Activated naive CD4-positive, alpha-beta T cell treated with anti-CD3 and anti-CD28 coated beads, Interleukin-2, amount 50 U/mL, for 24 hours (primary cell): ENCODE data around the gene ASCL5.

Experiments
- H3K27ac Mint-ChIP-seq: one replicate; pipeline ENCODE4 v1.8.0; 2021; ENCODE audit warnings: mild to moderate bottlenecking, mixed read lengths
- H3K27me3 Mint-ChIP-seq: one replicate; pipeline ENCODE4 v1.8.0; 2021; ENCODE audit warnings: mixed read lengths
- H3K36me3 Mint-ChIP-seq: one replicate; pipeline ENCODE4 v1.8.0; 2021; ENCODE audit warnings: mixed read lengths
- H3K4me1 Mint-ChIP-seq: one replicate; pipeline ENCODE4 v1.8.0; 2021; ENCODE audit warnings: mixed read lengths
- H3K4me3 Mint-ChIP-seq: one replicate; pipeline ENCODE4 v1.8.0; 2021; ENCODE audit warnings: mild to moderate bottlenecking, mixed read lengths
- H3K9me3 Mint-ChIP-seq: one replicate; pipeline ENCODE4 v1.8.0; 2021; ENCODE audit warnings: mixed read lengths

Gene ASCL5

DNA sequence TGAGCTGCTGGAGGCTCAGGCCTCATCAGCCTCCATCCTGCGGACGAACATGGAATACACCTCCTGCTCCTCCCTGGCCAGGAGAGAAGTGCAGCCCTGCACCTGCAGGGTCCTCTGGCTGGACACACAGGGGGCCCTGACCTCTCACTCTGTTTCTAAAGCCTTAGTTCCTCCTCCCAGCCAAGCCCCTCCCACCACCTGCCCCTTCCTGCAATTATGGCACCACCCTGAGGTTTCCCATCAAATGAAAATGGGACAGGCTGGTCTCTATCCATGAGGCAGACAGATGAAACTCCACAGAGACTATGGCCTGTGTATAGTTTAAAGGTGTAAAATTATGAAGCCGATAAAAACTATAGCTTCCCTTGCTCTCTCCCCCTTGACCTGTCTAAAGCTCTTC is 57.3 kb downstream of the ASCL5 start:
- H3K27me3 Mint-ChIP-seq = no peaks in the 10 kb centered on the region
- H3K27ac Mint-ChIP-seq = no peak overlapping the region
- peaks cover 5% of the 10 kb centered on the region for H3K4me1 Mint-ChIP-seq
- H3K9me3 Mint-ChIP-seq = no peaks in the 10 kb centered on the region
- no peaks in the 10 kb centered on the region for H3K36me3 Mint-ChIP-seq
- no peak overlapping the region for H3K4me3 Mint-ChIP-seq

DNA sequence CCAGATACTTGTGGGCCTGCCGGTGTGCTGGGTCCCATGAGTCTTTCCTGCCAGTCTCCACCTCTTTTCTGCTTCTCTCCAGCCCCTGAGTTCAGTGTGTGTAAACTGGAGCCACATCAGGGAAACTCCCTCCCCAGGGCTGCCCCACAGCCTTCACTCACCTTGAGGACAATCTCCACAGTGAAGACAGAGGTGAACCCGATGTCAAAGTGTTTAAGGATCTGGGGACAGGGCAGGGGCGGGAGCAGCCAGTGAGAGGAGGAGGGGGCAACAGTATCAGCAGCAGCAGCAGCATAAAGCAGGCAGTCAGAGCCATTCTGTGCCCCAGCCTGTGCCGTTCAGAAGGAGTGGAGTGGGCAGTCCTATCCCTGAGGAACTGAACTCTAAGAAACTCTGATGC is 58.0 kb downstream of the ASCL5 start:
- Mint-ChIP-seq H3K36me3 (no peaks in the 10 kb centered on the region), H3K9me3 (no peaks in the 10 kb centered on the region)

DNA sequence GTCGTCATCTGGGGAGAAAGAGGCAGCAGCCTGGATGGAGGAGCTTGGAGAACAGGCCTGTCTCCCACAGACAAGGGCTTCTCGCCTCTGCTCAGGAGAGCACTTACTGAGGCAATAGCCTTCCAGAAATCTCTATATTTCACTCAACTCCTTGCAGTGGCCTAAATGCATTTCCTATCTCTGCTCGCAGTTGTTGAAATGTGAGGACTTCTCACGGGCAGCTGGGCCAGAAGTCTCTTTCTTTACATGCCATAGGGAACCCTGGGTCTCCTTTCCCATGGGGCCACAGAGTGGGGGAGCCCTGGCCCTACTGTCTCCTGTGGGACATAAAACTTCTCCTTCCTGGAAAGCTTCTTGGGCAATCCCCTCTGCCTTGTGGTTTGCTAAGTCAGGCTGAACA is 60.0 kb downstream of the ASCL5 start:
- no peak overlapping the region for H3K4me3 Mint-ChIP-seq
- no peaks in the 10 kb centered on the region for H3K9me3 Mint-ChIP-seq
- H3K27ac Mint-ChIP-seq = no peak overlapping the region
- no peaks in the 10 kb centered on the region for H3K36me3 Mint-ChIP-seq
- no peaks in the 10 kb centered on the region for H3K27me3 Mint-ChIP-seq
- peaks cover 5% of the 10 kb centered on the region for H3K4me1 Mint-ChIP-seq

More for the DNA sequence above, 58.0 kb downstream of the ASCL5 start:
- Mint-ChIP-seq H3K27me3 (no peaks in the 10 kb centered on the region), H3K4me3 (no peak overlapping the region), H3K4me1 (peaks cover 5% of the 10 kb centered on the region), H3K27ac (no peak overlapping the region)

GRCh38 chr1:201065686-201066085 is 61.3 kb downstream of the ASCL5 start:
- H3K36me3 Mint-ChIP-seq = no peaks in the 10 kb centered on the region
- H3K27me3 Mint-ChIP-seq = no peaks in the 10 kb centered on the region
- H3K4me1 Mint-ChIP-seq = no peaks in the 10 kb centered on the region
- H3K9me3 Mint-ChIP-seq = no peaks in the 10 kb centered on the region
- H3K27ac Mint-ChIP-seq = no peak overlapping the region
- H3K4me3 Mint-ChIP-seq = no peak overlapping the region

GRCh38 chr1:201064806-201065205 is 62.2 kb downstream of the ASCL5 start:
- Mint-ChIP-seq H3K4me3 (no peak overlapping the region), H3K36me3 (no peaks in the 10 kb centered on the region), H3K27ac (no peak overlapping the region), H3K4me1 (no peaks in the 10 kb centered on the region), H3K27me3 (no peaks in the 10 kb centered on the region), H3K9me3 (no peaks in the 10 kb centered on the region)
